ENCODE results near the gene MRPL32.
A peak's percentile ranks its signal among the peaks of the same experiment; 100 is the strongest.
"Not testable (repeated sequence)": the region's sequence is repeated elsewhere in the genome, so short reads cannot be mapped to it uniquely, and the experiment has no call there.

Gene MRPL32

GRCh38 chr7:42931834-42932651 is at the start of gene MRPL32, which contains the start of gene PSMA2:
Gene MRPL32 (plus strand): TSS chr7:42932376. CDS start chr7:42932387, 11 bp downstream.
Gene PSMA2 (minus strand): TSS chr7:42932174. CDS start chr7:42932158, 16 bp downstream.
- TF ChIP-seq CTCF (IDR thresholded peaks at IDR 0.05; ENCODE audit: low read depth, low read length, missing control alignments): no peak
- in situ Hi-C loops (cut with HindIII; ENCODE audit: low pct_ligation_motif_present, low sequenced_read_pairs): no loop called here
- H3K36me3 ChIP-seq (replicated peaks): peaks cover 15% of the 10 kb centered on the region

GRCh38 chr7:42883950-42884349 is 48.2 kb upstream of the MRPL32 start:
- TF ChIP-seq CTCF (IDR thresholded peaks at IDR 0.05; ENCODE audit: low read depth, low read length, missing control alignments): no peak
- no peaks in the 10 kb centered on the region for H3K36me3 ChIP-seq (replicated peaks)
- no peak overlapping the region for H3K27ac ChIP-seq
- H3K4me3 ChIP-seq (ENCODE audit: low read depth, low read length): no peak overlapping the region
- no peak for DNase-seq
- no peaks in the 10 kb centered on the region for H3K27me3 ChIP-seq (replicated peaks)
- in situ Hi-C loops (cut with HindIII; ENCODE audit: low pct_ligation_motif_present, low sequenced_read_pairs): no loop called here

More at GRCh38 chr7:42931834-42932651, at the start of gene MRPL32, which contains the start of gene PSMA2:
- no peaks in the 10 kb centered on the region for H3K27me3 ChIP-seq (replicated peaks)
- H3K4me3 ChIP-seq (ENCODE audit: low read depth, low read length): peak within 1 kb of the TSS; percentile 92
- peak; percentile 98 for DNase-seq
- peak within 1 kb of the TSS; percentile 82 for H3K27ac ChIP-seq

DNA sequence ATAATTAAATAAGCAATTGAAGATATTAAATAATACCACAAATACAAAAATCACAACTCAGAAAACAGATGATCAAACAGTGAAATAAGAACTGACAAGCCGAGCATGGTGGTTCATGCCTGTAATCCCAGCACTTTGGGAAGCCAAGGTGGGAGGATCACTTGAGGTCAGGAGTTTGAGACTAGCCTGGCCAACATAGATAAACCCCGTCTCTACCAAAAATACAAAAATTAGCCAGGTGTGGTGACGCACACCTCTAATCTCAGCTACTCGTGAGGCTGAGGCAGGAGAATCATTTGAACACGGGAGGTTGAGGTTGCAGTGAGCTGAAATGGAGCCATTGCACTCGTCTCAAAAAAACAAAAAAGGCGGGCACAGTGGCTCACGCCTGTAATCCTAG is 47.0 kb upstream of the MRPL32 start:
- H3K27me3 ChIP-seq (replicated peaks); H3K27ac ChIP-seq; H3K4me3 ChIP-seq (ENCODE audit: low read depth, low read length); in situ Hi-C loops (cut with HindIII; ENCODE audit: low pct_ligation_motif_present, low sequenced_read_pairs); DNase-seq; H3K36me3 ChIP-seq (replicated peaks): not testable (repeated sequence)

DNA sequence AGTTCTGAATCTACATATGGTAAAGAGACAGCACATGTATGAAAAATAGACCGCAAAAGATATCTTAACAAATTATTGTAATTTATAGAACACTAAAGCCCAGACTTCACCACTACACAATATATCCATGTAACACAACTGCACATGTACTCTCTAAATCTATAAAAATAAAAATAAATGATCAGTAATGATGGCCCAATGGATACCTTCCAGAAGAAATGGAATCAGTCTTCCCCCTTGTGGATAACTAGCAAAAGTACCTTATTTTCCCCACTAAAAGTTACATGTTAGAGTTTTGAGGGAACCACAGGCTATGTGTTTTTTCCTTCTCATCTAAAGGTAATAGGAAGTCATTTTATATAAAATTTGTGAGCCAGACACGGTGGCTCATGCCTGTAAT is 46.0 kb upstream of the MRPL32 start:
- no peak for DNase-seq
- in situ Hi-C loops (cut with HindIII; ENCODE audit: low pct_ligation_motif_present, low sequenced_read_pairs): no loop called here
- no peaks in the 10 kb centered on the region for H3K36me3 ChIP-seq (replicated peaks)
- H3K27ac ChIP-seq: no peak overlapping the region
- no peak overlapping the region for H3K4me3 ChIP-seq (ENCODE audit: low read depth, low read length)
- no peaks in the 10 kb centered on the region for H3K27me3 ChIP-seq (replicated peaks)
- TF ChIP-seq CTCF (IDR thresholded peaks at IDR 0.05; ENCODE audit: low read depth, low read length, missing control alignments): peak; percentile 40

DNA sequence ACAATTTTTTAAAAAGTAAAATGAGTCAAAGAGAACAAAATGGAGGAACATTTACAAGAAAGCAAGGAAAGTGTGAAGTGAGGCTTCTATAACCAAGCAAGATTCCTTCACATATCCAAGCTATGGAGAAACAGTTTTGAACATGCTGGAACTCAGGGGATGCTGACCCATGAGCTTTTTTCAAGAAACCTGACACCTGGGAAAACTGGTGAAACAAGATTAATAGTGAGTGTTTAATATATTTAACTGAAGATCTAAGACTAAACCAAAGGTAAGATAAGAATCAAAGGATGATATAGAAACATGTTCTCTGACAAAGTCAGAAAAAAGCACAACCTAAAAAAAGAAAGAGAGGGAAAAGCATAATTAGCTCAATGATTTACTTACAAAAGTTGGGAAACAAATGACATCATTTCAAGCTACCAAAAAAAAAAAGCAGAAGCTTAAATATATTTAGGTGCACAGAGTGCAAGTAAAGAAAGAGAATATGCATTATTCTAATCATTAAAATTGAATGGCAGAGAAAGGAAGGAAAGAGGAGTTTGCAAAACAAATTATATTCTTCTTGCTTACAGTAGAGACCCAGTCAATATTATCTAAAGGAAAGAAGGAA is 45.2 kb upstream of the MRPL32 start:
- no peaks in the 10 kb centered on the region for H3K27me3 ChIP-seq (replicated peaks)
- H3K27ac ChIP-seq: no peak overlapping the region
- H3K4me3 ChIP-seq (ENCODE audit: low read depth, low read length): no peak overlapping the region
- in situ Hi-C loops (cut with HindIII; ENCODE audit: low pct_ligation_motif_present, low sequenced_read_pairs): no loop called here
- H3K36me3 ChIP-seq (replicated peaks): no peaks in the 10 kb centered on the region
- TF ChIP-seq CTCF (IDR thresholded peaks at IDR 0.05; ENCODE audit: low read depth, low read length, missing control alignments): no peak
- DNase-seq: no peak

All from brain microvascular endothelial cell (primary cell).